Smooth muscle cell of the coronary artery (primary cell): ENCODE results near the gene SPATA17. TPM values are rescaled to one million over a fixed set of nuclear protein-coding genes. Genes with fewer than 3 reads are reported as not detected.

ENCODE experiments used
- total RNA-seq: library from RNA; depleted of rRNA; stranded (reverse); fragments of >200 nt; gene quantifications from 2 replicates; pipeline ENCODE4 v1.2.3, GENCODE V29; 2014; ENCODE audit warnings: low replicate concordance

SPATA17 gene
- 0.45 and 1.4 TPM in 2 replicates for total RNA-seq

GRCh38 chr1:217630711-217631591 lies at the start of gene SPATA17, which contains the start of gene GPATCH2:
TSS of gene SPATA17 (plus strand) at chr1:217631344. CDS start at chr1:217631379, 35 bp downstream.
TSS of gene GPATCH2 (minus strand) at chr1:217631090. CDS start at chr1:217630971, 119 bp downstream.

Other genes with a start within 250 kb of the SPATA17 start
- gene GPATCH2, start 254 bp upstream of the SPATA17 start, total RNA-seq: 12.4 and 13.6 TPM in 2 replicates